ENCODE data around the gene PCSK6.

DNA sequence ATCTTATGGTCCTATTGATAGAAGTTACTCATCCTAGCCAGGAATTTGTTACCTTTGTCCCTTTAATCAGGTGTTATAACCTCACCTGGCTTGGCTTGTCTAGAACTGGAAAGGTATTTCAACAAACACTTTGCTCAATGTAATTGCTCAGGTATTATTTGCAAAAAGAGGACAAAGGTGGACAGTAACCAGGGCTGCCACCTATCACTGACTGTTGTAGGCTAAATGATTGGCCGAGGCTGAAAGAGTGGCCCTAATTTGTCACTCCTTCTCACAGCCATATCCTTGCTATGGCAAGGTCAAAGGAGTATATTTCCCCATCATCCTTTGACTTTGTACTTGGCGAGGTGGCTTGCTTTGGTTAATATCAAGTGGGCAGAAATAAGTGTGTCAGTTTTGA lies 209.5 kb downstream of the PCSK6 start:
- TF ChIP-seq CTCF (IDR thresholded peaks at IDR 0.05; ENCODE audit: low read depth, low read length, poor library complexity, severe bottlenecking) (no peak), EZH2phosphoT487 (IDR thresholded peaks at IDR 0.05; ENCODE audit: borderline replicate concordance, low read length) (no peak)
